Activated T-cell treated with anti-CD3 and anti-CD28 coated beads for 1 hour (primary cell): ENCODE measurements around the gene RAI14.

Source experiments
- DNase-seq: peaks from one replicate; pipeline ENCODE4 v3.0.0-alpha.2; 2020; ENCODE audit warnings: low read depth

The RAI14 gene

GRCh38 chr5:34854459-34855174 is 198.5 kb downstream of the RAI14 start:
- no peak for DNase-seq

- DNase-seq: no peak
Measured at GRCh38 chr5:34857161-34857560, 201.0 kb downstream of the RAI14 start.

- DNase-seq: no peak
Measured at GRCh38 chr5:34857894-34858293, 201.8 kb downstream of the RAI14 start.

- DNase-seq: no peak
Measured at GRCh38 chr5:34858790-34859189, 202.7 kb downstream of the RAI14 start.

- no peak for DNase-seq
Measured at GRCh38 chr5:34859253-34859652, 203.1 kb downstream of the RAI14 start.

- no peak for DNase-seq
Measured at GRCh38 chr5:34863946-34864345, 207.8 kb downstream of the RAI14 start.

- DNase-seq: no peak
Measured at GRCh38 chr5:34865091-34865490, 209.0 kb downstream of the RAI14 start.

- no peak for DNase-seq
Measured at GRCh38 chr5:34866989-34867471, 210.9 kb downstream of the RAI14 start.

GRCh38 chr5:34867660-34868059 is 211.5 kb downstream of the RAI14 start:
- DNase-seq: no peak

- DNase-seq: no peak
Measured at GRCh38 chr5:34868791-34869190, 212.7 kb downstream of the RAI14 start.

- no peak for DNase-seq
Measured at GRCh38 chr5:34869256-34869655, 213.1 kb downstream of the RAI14 start.

- DNase-seq: no peak
Measured at GRCh38 chr5:34870382-34870781, 214.3 kb downstream of the RAI14 start.

GRCh38 chr5:34876275-34876674 is 220.1 kb downstream of the RAI14 start:
- no peak for DNase-seq

- no peak for DNase-seq
Measured at GRCh38 chr5:34881246-34881645, 225.1 kb downstream of the RAI14 start.
